A673 (cell line): ENCODE data around the gene ADGRE1.

Source experiments
- CTCF ChIP-seq: fragments of 300-800, 200-600 bp; sonication (generic); conservative IDR thresholded peaks from 2 replicates; pipeline ENCODE4 v1.5.1; 2017; ENCODE audit warnings: low read depth, mild to moderate bottlenecking, antibody characterized with exemption, low read length, moderate library complexity, mixed read lengths
- EZH2 ChIP-seq: fragments of 200-600 bp; sonication (generic); IDR thresholded peaks from 2 replicates; pipeline ENCODE4 v1.6.1; 2017; ENCODE audit warnings: borderline replicate concordance, low read depth, mild to moderate bottlenecking, mixed read lengths, antibody characterized with exemption, low read length; ENCODE audit not compliant: poor library complexity, severe bottlenecking

GRCh38 chr19:6849876-6850275, 37.5 kb upstream of the ADGRE1 start:
- TF ChIP-seq CTCF (no peak), EZH2 (no peak)
